DND-41 (cell line): Measurements from ENCODE around the gene MLC1.

Source experiments
- ATAC-seq: fragments of 200-7000 bp; cut with Tn5 transposase; 3 replicates; pipeline ENCODE4 v1.9.1; 2021; ENCODE audit warnings: low read depth; ENCODE audit not compliant: insufficient read depth
- DNase-seq: peaks from one replicate; pipeline ENCODE4 v3.0.0-alpha.2; 2020
- H2AFZ ChIP-seq: 2 replicates; pipeline ENCODE4 v1.6.0; 2012; ENCODE audit warnings: low read depth, low read length
- H3K27ac ChIP-seq: 2 replicates; pipeline ENCODE4 v1.5.1; 2012; ENCODE audit warnings: low read length, inconsistent platforms
- H3K27me3 ChIP-seq: fragments of 200-600 bp; sonication (generic); 2 replicates; pipeline ENCODE4 v1.6.0; 2012; ENCODE audit warnings: low read length, mild to moderate bottlenecking, inconsistent platforms; ENCODE audit not compliant: insufficient read depth, poor library complexity
- H3K36me3 ChIP-seq: 2 replicates; pipeline ENCODE4 v1.5.1; 2012; ENCODE audit warnings: low read length, inconsistent platforms; ENCODE audit not compliant: insufficient read depth
- H3K4me1 ChIP-seq: 2 replicates; pipeline ENCODE4 v1.5.1; 2012; ENCODE audit warnings: mild to moderate bottlenecking, low read length; ENCODE audit not compliant: insufficient read depth
- H3K4me2 ChIP-seq: 2 replicates; pipeline ENCODE4 v1.6.0; 2012; ENCODE audit warnings: mild to moderate bottlenecking, moderate library complexity, low read length, inconsistent platforms; ENCODE audit not compliant: insufficient read depth
- H3K4me3 ChIP-seq, 2 experiments: fragments of 200-600 bp in 1 of 2; shearing (Covaris generic) in 1 of 2; 2 replicates each; pipeline ENCODE4 v1.5.1; 2012 to 2016; ENCODE audit warnings: inconsistent platforms in 2 of 2, low read length in 2 of 2, mild to moderate bottlenecking in 2 of 2, low read depth in 1 of 2, moderate library complexity in 1 of 2
- H3K79me2 ChIP-seq: 2 replicates; pipeline ENCODE4 v1.6.0; 2012; ENCODE audit warnings: low read length, inconsistent platforms; ENCODE audit not compliant: insufficient read depth
- H3K9ac ChIP-seq: 2 replicates; pipeline ENCODE4 v1.6.0; 2012; ENCODE audit warnings: low read depth, mild to moderate bottlenecking, inconsistent platforms, low read length, moderate library complexity
- H3K9me3 ChIP-seq: 2 replicates; pipeline ENCODE4 v1.5.1; 2012; ENCODE audit warnings: low read length, moderate library complexity, mild to moderate bottlenecking, inconsistent platforms; ENCODE audit not compliant: insufficient read depth, severe bottlenecking
- H4K20me1 ChIP-seq: 2 replicates; pipeline ENCODE4 v1.6.0; 2012; ENCODE audit warnings: low read length; ENCODE audit not compliant: insufficient read depth
- CTCF ChIP-seq: IDR thresholded peaks from 2 replicates; pipeline ENCODE4 v1.5.1; 2012; ENCODE audit warnings: borderline replicate concordance, low read length, moderate library complexity, mild to moderate bottlenecking; ENCODE audit not compliant: poor library complexity, severe bottlenecking; ENCODE audit errors: extremely low read depth
- EZH2 ChIP-seq: IDR thresholded peaks from 3 replicates; pipeline ENCODE4 v1.6.1; 2012; ENCODE audit warnings: borderline replicate concordance, low read depth, mild to moderate bottlenecking, moderate library complexity, low read length, inconsistent platforms; ENCODE audit not compliant: severe bottlenecking

Gene MLC1

GRCh38 chr22:50085211-50085972, at the start of gene MLC1:
TSS of gene MLC1 (minus strand) at chr22:50085426. CDS start at chr22:50084902, 524 bp downstream.
- Histone ChIP-seq H2AFZ (0 out of 2 replicates have a peak within 1 kb of the TSS, but pooled peaks have one; percentile 4), H3K4me1 (no peaks in the 10 kb centered on the region), H3K27ac (no peak within 1 kb of the TSS), H3K9ac (no peak within 1 kb of the TSS), H3K9me3 (no peaks in the 10 kb centered on the region), H3K4me3 (no peak within 1 kb of the TSS), H3K79me2 (no peaks in the 10 kb centered on the region), H3K27me3 (peaks cover 5% of the 10 kb centered on the region), H3K4me2 (no peak within 1 kb of the TSS), H3K36me3 (no peaks in the 10 kb centered on the region), H4K20me1 (no peaks in the 10 kb centered on the region)
- DNase-seq (no peak), ATAC-seq (no peak)
- TF ChIP-seq EZH2 = no peak
- TF ChIP-seq CTCF = no peak

- H3K36me3 ChIP-seq = no peaks in the 10 kb centered on the region
- DNase-seq (no peak), ATAC-seq (no peak)
- no peak overlapping the region for H3K9ac ChIP-seq
- TF ChIP-seq CTCF = no peak
- TF ChIP-seq EZH2 = no peak
- H3K4me3 ChIP-seq = no peak overlapping the region
- no peaks in the 10 kb centered on the region for H3K79me2 ChIP-seq
- no peak overlapping the region for H3K4me2 ChIP-seq
- H2AFZ ChIP-seq = no peak overlapping the region
- no peak overlapping the region for H3K27ac ChIP-seq
- peaks cover 17% of the 10 kb centered on the region for H3K27me3 ChIP-seq
- no peaks in the 10 kb centered on the region for H3K9me3 ChIP-seq
- no peaks in the 10 kb centered on the region for H4K20me1 ChIP-seq
- H3K4me1 ChIP-seq = no peaks in the 10 kb centered on the region
Observed at GRCh38 chr22:50134481-50134880, 49.3 kb upstream of the MLC1 start.

- DNase-seq = no peak
- Histone ChIP-seq H3K9me3 (no peaks in the 10 kb centered on the region), H3K4me3 (no peak overlapping the region), H4K20me1 (no peaks in the 10 kb centered on the region), H3K27me3 (peaks cover 17% of the 10 kb centered on the region), H3K36me3 (no peaks in the 10 kb centered on the region), H3K9ac (no peak overlapping the region), H3K4me1 (no peaks in the 10 kb centered on the region), H2AFZ (no peak overlapping the region), H3K79me2 (no peaks in the 10 kb centered on the region), H3K4me2 (no peak overlapping the region), H3K27ac (no peak overlapping the region)
- TF ChIP-seq CTCF = no peak
- no peak for TF ChIP-seq EZH2
- no peak for ATAC-seq
Observed at GRCh38 chr22:50131894-50132293, 46.7 kb upstream of the MLC1 start.
